Activated T-cell treated with anti-CD3 and anti-CD28 coated beads, Interleukin-2, amount 50 U/mL, for 24 hours (primary cell): Measurements from ENCODE around the gene SLC4A5.
"Not testable (repeated sequence)": the region's sequence is repeated elsewhere in the genome, so short reads cannot be mapped to it uniquely, and the experiment has no call there.

Experiments
- DNase-seq: peaks from one replicate; pipeline ENCODE4 v3.0.0-alpha.2; 2020
- H3K27ac Mint-ChIP-seq: 2 replicates; pipeline ENCODE4 v1.8.0; 2020; ENCODE audit warnings: mild to moderate bottlenecking, mixed read lengths
- H3K27me3 Mint-ChIP-seq: 2 replicates; pipeline ENCODE4 v1.8.0; 2020; ENCODE audit warnings: mixed read lengths
- H3K36me3 Mint-ChIP-seq: 2 replicates; pipeline ENCODE4 v1.8.0; 2020; ENCODE audit warnings: low read depth, mixed read lengths
- H3K4me1 Mint-ChIP-seq: 2 replicates; pipeline ENCODE4 v1.8.0; 2020; ENCODE audit warnings: low read depth, mixed read lengths
- H3K4me3 Mint-ChIP-seq: 2 replicates; pipeline ENCODE4 v1.8.0; 2020; ENCODE audit warnings: mild to moderate bottlenecking, moderate library complexity, mixed read lengths
- H3K9me3 Mint-ChIP-seq: 2 replicates; pipeline ENCODE4 v1.8.0; 2020; ENCODE audit warnings: mixed read lengths

SLC4A5 gene

GRCh38 chr2:74345272-74345943 is 2.2 kb upstream of the SLC4A5 start:
- Mint-ChIP-seq H3K27me3 (no peaks in the 10 kb centered on the region), H3K27ac (no peak overlapping the region), H3K9me3 (no peaks in the 10 kb centered on the region), H3K4me1 (no peaks in the 10 kb centered on the region), H3K36me3 (no peaks in the 10 kb centered on the region), H3K4me3 (no peak overlapping the region)
- DNase-seq: no peak

GRCh38 chr2:74336227-74336626 is 7.0 kb downstream of the SLC4A5 start:
- not testable (repeated sequence) for DNase-seq, H3K4me3 Mint-ChIP-seq, H3K4me1 Mint-ChIP-seq, H3K9me3 Mint-ChIP-seq, H3K27me3 Mint-ChIP-seq, H3K27ac Mint-ChIP-seq, H3K36me3 Mint-ChIP-seq

- no peaks in the 10 kb centered on the region for H3K9me3 Mint-ChIP-seq
- H3K4me1 Mint-ChIP-seq: no peaks in the 10 kb centered on the region
- H3K27me3 Mint-ChIP-seq: no peaks in the 10 kb centered on the region
- no peaks in the 10 kb centered on the region for H3K36me3 Mint-ChIP-seq
- no peak overlapping the region for H3K27ac Mint-ChIP-seq
- no peak overlapping the region for H3K4me3 Mint-ChIP-seq
- DNase-seq: peak; percentile 78
Observed at GRCh38 chr2:74334931-74335333, 8.3 kb downstream of the SLC4A5 start.

GRCh38 chr2:74333896-74334586 is 9.2 kb downstream of the SLC4A5 start:
- no peak for DNase-seq
- Mint-ChIP-seq H3K9me3 (no peaks in the 10 kb centered on the region), H3K36me3 (no peaks in the 10 kb centered on the region), H3K4me3 (no peak overlapping the region), H3K4me1 (no peaks in the 10 kb centered on the region), H3K27me3 (no peaks in the 10 kb centered on the region), H3K27ac (no peak overlapping the region)

- Mint-ChIP-seq H3K27me3 (no peaks in the 10 kb centered on the region), H3K4me3 (no peak overlapping the region), H3K9me3 (no peaks in the 10 kb centered on the region), H3K36me3 (no peaks in the 10 kb centered on the region), H3K27ac (no peak overlapping the region), H3K4me1 (no peaks in the 10 kb centered on the region)
- DNase-seq: no peak
Observed at GRCh38 chr2:74333175-74333574, 10.0 kb downstream of the SLC4A5 start.

- no peak overlapping the region for H3K27ac Mint-ChIP-seq
- H3K4me3 Mint-ChIP-seq: no peak overlapping the region
- no peaks in the 10 kb centered on the region for H3K4me1 Mint-ChIP-seq
- no peak for DNase-seq
- H3K9me3 Mint-ChIP-seq: no peaks in the 10 kb centered on the region
- no peaks in the 10 kb centered on the region for H3K27me3 Mint-ChIP-seq
- H3K36me3 Mint-ChIP-seq: no peaks in the 10 kb centered on the region
Observed at GRCh38 chr2:74332550-74333174, 10.6 kb downstream of the SLC4A5 start.

GRCh38 chr2:74328573-74328972 is 14.6 kb downstream of the SLC4A5 start:
- no peaks in the 10 kb centered on the region for H3K4me1 Mint-ChIP-seq
- no peak overlapping the region for H3K4me3 Mint-ChIP-seq
- H3K36me3 Mint-ChIP-seq: no peaks in the 10 kb centered on the region
- H3K27ac Mint-ChIP-seq: no peak overlapping the region
- H3K27me3 Mint-ChIP-seq: no peaks in the 10 kb centered on the region
- no peaks in the 10 kb centered on the region for H3K9me3 Mint-ChIP-seq
- no peak for DNase-seq

GRCh38 chr2:74328074-74328473 is 15.1 kb downstream of the SLC4A5 start:
- Mint-ChIP-seq H3K4me1 (no peaks in the 10 kb centered on the region), H3K27ac (no peak overlapping the region), H3K9me3 (no peaks in the 10 kb centered on the region), H3K27me3 (no peaks in the 10 kb centered on the region), H3K36me3 (no peaks in the 10 kb centered on the region), H3K4me3 (no peak overlapping the region)
- DNase-seq: no peak

GRCh38 chr2:74327627-74328026 is 15.6 kb downstream of the SLC4A5 start:
- H3K27ac Mint-ChIP-seq: no peak overlapping the region
- H3K9me3 Mint-ChIP-seq: no peaks in the 10 kb centered on the region
- H3K36me3 Mint-ChIP-seq: no peaks in the 10 kb centered on the region
- DNase-seq: no peak
- H3K4me3 Mint-ChIP-seq: no peak overlapping the region
- no peaks in the 10 kb centered on the region for H3K4me1 Mint-ChIP-seq
- H3K27me3 Mint-ChIP-seq: no peaks in the 10 kb centered on the region

GRCh38 chr2:74327199-74327598 is 16.0 kb downstream of the SLC4A5 start:
- no peak for DNase-seq
- H3K4me1 Mint-ChIP-seq: no peaks in the 10 kb centered on the region
- no peaks in the 10 kb centered on the region for H3K27me3 Mint-ChIP-seq
- no peaks in the 10 kb centered on the region for H3K36me3 Mint-ChIP-seq
- no peak overlapping the region for H3K4me3 Mint-ChIP-seq
- no peaks in the 10 kb centered on the region for H3K9me3 Mint-ChIP-seq
- no peak overlapping the region for H3K27ac Mint-ChIP-seq

- H3K9me3 Mint-ChIP-seq: no peaks in the 10 kb centered on the region
- H3K27ac Mint-ChIP-seq: no peak overlapping the region
- H3K36me3 Mint-ChIP-seq: no peaks in the 10 kb centered on the region
- no peak for DNase-seq
- no peak overlapping the region for H3K4me3 Mint-ChIP-seq
- H3K4me1 Mint-ChIP-seq: no peaks in the 10 kb centered on the region
- H3K27me3 Mint-ChIP-seq: no peaks in the 10 kb centered on the region
Observed at GRCh38 chr2:74325815-74326214, 17.4 kb downstream of the SLC4A5 start.

GRCh38 chr2:74321737-74322136 is 21.5 kb downstream of the SLC4A5 start:
- no peaks in the 10 kb centered on the region for H3K27me3 Mint-ChIP-seq
- DNase-seq: no peak
- H3K9me3 Mint-ChIP-seq: no peaks in the 10 kb centered on the region
- no peaks in the 10 kb centered on the region for H3K36me3 Mint-ChIP-seq
- H3K27ac Mint-ChIP-seq: no peak overlapping the region
- H3K4me1 Mint-ChIP-seq: no peaks in the 10 kb centered on the region
- H3K4me3 Mint-ChIP-seq: no peak overlapping the region

- no peaks in the 10 kb centered on the region for H3K4me1 Mint-ChIP-seq
- no peaks in the 10 kb centered on the region for H3K9me3 Mint-ChIP-seq
- no peak for DNase-seq
- no peak overlapping the region for H3K4me3 Mint-ChIP-seq
- H3K36me3 Mint-ChIP-seq: peaks cover 11% of the 10 kb centered on the region
- no peaks in the 10 kb centered on the region for H3K27me3 Mint-ChIP-seq
- H3K27ac Mint-ChIP-seq: no peak overlapping the region
Observed at GRCh38 chr2:74317701-74318100, 25.5 kb downstream of the SLC4A5 start.

GRCh38 chr2:74316627-74317295 is 26.5 kb downstream of the SLC4A5 start:
- peaks cover 11% of the 10 kb centered on the region for H3K36me3 Mint-ChIP-seq
- no peaks in the 10 kb centered on the region for H3K27me3 Mint-ChIP-seq
- H3K4me1 Mint-ChIP-seq: no peaks in the 10 kb centered on the region
- no peaks in the 10 kb centered on the region for H3K9me3 Mint-ChIP-seq
- H3K27ac Mint-ChIP-seq: no peak overlapping the region
- H3K4me3 Mint-ChIP-seq: no peak overlapping the region
- DNase-seq: no peak

- Mint-ChIP-seq H3K9me3 (no peaks in the 10 kb centered on the region), H3K27me3 (no peaks in the 10 kb centered on the region), H3K4me1 (no peaks in the 10 kb centered on the region), H3K27ac (no peak overlapping the region), H3K4me3 (no peak overlapping the region), H3K36me3 (peaks cover 11% of the 10 kb centered on the region)
- DNase-seq: no peak
Observed at GRCh38 chr2:74314107-74314506, 29.1 kb downstream of the SLC4A5 start.
